ENCODE data around the gene AP3B2. TPM values are rescaled to one million over a fixed set of nuclear protein-coding genes. Genes with fewer than 3 reads are reported as not detected.
A peak's percentile ranks its signal among the peaks of the same experiment; 100 is the strongest.

AP3B2 gene, protein sequence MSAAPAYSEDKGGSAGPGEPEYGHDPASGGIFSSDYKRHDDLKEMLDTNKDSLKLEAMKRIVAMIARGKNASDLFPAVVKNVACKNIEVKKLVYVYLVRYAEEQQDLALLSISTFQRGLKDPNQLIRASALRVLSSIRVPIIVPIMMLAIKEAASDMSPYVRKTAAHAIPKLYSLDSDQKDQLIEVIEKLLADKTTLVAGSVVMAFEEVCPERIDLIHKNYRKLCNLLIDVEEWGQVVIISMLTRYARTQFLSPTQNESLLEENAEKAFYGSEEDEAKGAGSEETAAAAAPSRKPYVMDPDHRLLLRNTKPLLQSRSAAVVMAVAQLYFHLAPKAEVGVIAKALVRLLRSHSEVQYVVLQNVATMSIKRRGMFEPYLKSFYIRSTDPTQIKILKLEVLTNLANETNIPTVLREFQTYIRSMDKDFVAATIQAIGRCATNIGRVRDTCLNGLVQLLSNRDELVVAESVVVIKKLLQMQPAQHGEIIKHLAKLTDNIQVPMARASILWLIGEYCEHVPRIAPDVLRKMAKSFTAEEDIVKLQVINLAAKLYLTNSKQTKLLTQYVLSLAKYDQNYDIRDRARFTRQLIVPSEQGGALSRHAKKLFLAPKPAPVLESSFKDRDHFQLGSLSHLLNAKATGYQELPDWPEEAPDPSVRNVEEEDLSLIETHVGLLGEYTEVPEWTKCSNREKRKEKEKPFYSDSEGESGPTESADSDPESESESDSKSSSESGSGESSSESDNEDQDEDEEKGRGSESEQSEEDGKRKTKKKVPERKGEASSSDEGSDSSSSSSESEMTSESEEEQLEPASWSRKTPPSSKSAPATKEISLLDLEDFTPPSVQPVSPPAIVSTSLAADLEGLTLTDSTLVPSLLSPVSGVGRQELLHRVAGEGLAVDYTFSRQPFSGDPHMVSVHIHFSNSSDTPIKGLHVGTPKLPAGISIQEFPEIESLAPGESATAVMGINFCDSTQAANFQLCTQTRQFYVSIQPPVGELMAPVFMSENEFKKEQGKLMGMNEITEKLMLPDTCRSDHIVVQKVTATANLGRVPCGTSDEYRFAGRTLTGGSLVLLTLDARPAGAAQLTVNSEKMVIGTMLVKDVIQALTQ
- polyA plus RNA-seq = 1 to 10 TPM in 2 of 4 donors, not detected in 2; 2.8 to 6.8 TPM
- long read RNA-seq, donor 1 = 0 reads
- long read RNA-seq, donor 2 = 0 reads
- long read RNA-seq, donor 3, partial matches to known transcripts = 0 of 1 reads
- long read RNA-seq, donor 3, other reads (novel, unspliced or antisense) = 0 of 1 reads
- long read RNA-seq, donor 4 = 0 reads
- long read RNA-seq, donor 5 = 0 reads
- long read RNA-seq, donor 6 = 0 reads
- long read RNA-seq, donor 7 = 0 reads
- long read RNA-seq, donor 8 = 0 reads
- long read RNA-seq, donor 9 = 0 reads
- long read RNA-seq, donor 10 = 0 reads

DNA sequence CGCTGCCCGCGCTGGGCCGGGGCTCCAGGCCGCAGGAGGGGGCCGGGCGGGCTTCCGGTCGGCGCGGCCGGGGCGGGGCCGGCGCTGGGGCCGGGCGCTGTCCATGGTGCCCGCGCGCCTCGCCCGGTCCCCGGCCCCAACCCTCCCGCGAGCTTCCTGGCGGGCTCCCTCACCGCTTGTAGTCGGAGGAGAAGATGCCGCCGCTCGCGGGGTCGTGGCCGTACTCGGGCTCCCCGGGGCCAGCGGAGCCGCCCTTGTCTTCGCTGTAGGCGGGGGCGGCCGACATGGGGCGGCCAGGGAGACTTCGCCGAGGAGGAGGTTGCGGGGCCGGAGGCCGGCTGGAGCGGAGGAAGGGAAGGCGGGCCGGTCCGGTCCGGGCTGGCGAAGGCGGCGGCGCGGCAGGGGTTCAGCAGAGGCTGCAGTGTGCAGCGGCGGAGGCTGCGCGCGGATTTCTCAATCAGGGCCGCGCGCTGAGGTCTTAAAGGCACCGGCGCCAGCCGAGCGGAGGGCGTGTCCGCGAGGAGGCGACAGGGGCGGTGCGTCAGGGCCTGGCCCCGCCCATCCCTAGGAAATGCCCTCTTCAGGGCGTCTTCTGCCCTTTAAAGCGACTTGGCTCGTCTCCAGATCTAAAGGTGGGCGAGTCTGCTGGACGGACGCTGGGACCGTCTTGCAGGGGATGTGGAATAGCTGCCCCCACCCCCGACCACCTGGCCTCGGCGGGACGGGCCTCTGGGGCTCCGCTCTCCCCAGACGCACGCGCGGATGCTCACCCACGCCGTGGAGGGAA, at the start of gene AP3B2:
Gene AP3B2 (minus strand): TSS at position 455 of the 787 bp plus-strand sequence. CDS start 169 bp downstream, at position 286.
- Histone ChIP-seq H3K36me3 (ENCODE audit: control insufficient read depth in 3 of 3, insufficient read depth in 2 of 3, low read depth in 1 of 3, low read length in 3 of 3) (no peaks in the 10 kb centered on the region), H3K9me3 (ENCODE audit: control insufficient read depth in 2 of 2, insufficient read depth in 1 of 2, low read depth in 1 of 2, low read length in 1 of 2) (no peaks in the 10 kb centered on the region), H3K4me1 (ENCODE audit: control insufficient read depth in 3 of 3, insufficient read depth in 2 of 3, low read depth in 1 of 3, low read length in 2 of 3) (peaks cover 0 to 7% (median 0%) of the 10 kb centered on the region in 3 donors), H3K4me3 (ENCODE audit: low read depth in 1 of 3, low read length in 3 of 3) (peak within 1 kb of the TSS; percentile 46 to 61 (median 51)), H3K27ac (ENCODE audit: low read depth in 1 of 3, low read length in 2 of 3) (no peak within 1 kb of the TSS), H3K27me3 (ENCODE audit: control insufficient read depth in 3 of 3, insufficient read depth in 3 of 3, low read length in 3 of 3) (peaks cover 0 to 4% (median 2%) of the 10 kb centered on the region in 3 donors)
- DNase-seq = peak; percentile 65 to 86
- 0 to 1% (median 1%) methylated on average over 75 to 95 of the region's 95 CpGs for WGBS, 3 donors
- no peak for FAIRE-seq

DNA sequence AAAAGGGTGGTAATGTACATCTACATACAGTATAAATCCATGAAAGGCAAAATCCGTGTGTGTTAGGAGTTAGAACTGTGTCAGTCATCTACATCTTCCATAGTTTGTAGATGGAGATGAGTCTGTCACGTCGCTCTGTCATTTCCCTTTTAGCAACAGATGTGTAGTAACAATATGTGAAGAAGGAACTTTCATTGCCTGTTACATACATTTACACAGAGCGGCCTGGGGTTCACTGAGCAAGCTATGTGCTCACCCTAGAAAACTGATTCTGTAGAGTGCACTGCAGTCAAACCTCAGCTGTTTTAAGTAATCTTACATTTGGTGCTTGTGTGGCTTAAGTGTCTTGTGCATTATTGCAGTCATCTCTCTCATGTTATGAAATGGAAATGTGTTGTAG, 41.6 kb upstream of the AP3B2 start:
- WGBS, 3 donors = 23 to 35% (median 24%) methylated on average over 4 of the region's 4 CpGs
- peaks cover 0 to 6% (median 4%) of the 10 kb centered on the region in 3 donors for H3K36me3 ChIP-seq (ENCODE audit: control insufficient read depth in 3 of 3, insufficient read depth in 2 of 3, low read depth in 1 of 3, low read length in 3 of 3)
- no peaks in the 10 kb centered on the region for H3K9me3 ChIP-seq (ENCODE audit: control insufficient read depth in 2 of 2, insufficient read depth in 1 of 2, low read depth in 1 of 2, low read length in 1 of 2)
- H3K27ac ChIP-seq (ENCODE audit: low read depth in 1 of 3, low read length in 2 of 3) = peak overlapping the region in 1 of 3 donors; percentile 66
- peak overlapping the region; percentile 58 to 92 (median 71) for H3K4me3 ChIP-seq (ENCODE audit: low read depth in 1 of 3, low read length in 3 of 3)
- FAIRE-seq (no peak), DNase-seq (no peak)
- no peaks in the 10 kb centered on the region for H3K27me3 ChIP-seq (ENCODE audit: control insufficient read depth in 3 of 3, insufficient read depth in 3 of 3, low read length in 3 of 3)
- peaks cover 4 to 13% (median 10%) of the 10 kb centered on the region in 3 donors for H3K4me1 ChIP-seq (ENCODE audit: control insufficient read depth in 3 of 3, insufficient read depth in 2 of 3, low read depth in 1 of 3, low read length in 2 of 3)

DNA sequence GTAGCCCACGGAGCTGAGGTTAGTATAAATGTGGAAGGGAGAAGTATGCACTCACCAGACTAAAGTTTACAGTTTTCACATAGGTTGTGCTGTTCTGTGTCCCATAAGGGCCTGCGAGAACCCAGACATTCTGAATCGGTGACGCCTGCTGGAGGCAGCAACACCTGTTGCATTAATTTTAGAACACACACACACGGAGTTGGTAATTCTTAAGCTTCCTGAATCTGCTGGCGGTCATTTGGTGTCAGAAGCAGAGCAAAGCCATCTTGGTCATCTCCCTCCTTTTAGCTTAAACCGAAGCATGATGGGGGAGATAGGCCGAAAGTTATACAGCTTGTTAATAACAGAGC, 41.1 kb upstream of the AP3B2 start:
- WGBS, 3 donors = 0 to 2% (median 1%) methylated on average over 8 of the region's 8 CpGs
- H3K27ac ChIP-seq (ENCODE audit: low read depth in 1 of 3, low read length in 2 of 3) = peak overlapping the region; percentile 27 to 66 (median 65)
- no peaks in the 10 kb centered on the region for H3K9me3 ChIP-seq (ENCODE audit: control insufficient read depth in 2 of 2, insufficient read depth in 1 of 2, low read depth in 1 of 2, low read length in 1 of 2)
- peak overlapping the region; percentile 58 to 92 (median 71) for H3K4me3 ChIP-seq (ENCODE audit: low read depth in 1 of 3, low read length in 3 of 3)
- FAIRE-seq (no peak), DNase-seq (peak in 1 of 2 donors; percentile 30)
- peaks cover 0 to 6% (median under 1%) of the 10 kb centered on the region in 3 donors for H3K36me3 ChIP-seq (ENCODE audit: control insufficient read depth in 3 of 3, insufficient read depth in 2 of 3, low read depth in 1 of 3, low read length in 3 of 3)
- H3K27me3 ChIP-seq (ENCODE audit: control insufficient read depth in 3 of 3, insufficient read depth in 3 of 3, low read length in 3 of 3) = no peaks in the 10 kb centered on the region
- H3K4me1 ChIP-seq (ENCODE audit: control insufficient read depth in 3 of 3, insufficient read depth in 2 of 3, low read depth in 1 of 3, low read length in 2 of 3) = peaks cover 4 to 13% (median 10%) of the 10 kb centered on the region in 3 donors

DNA sequence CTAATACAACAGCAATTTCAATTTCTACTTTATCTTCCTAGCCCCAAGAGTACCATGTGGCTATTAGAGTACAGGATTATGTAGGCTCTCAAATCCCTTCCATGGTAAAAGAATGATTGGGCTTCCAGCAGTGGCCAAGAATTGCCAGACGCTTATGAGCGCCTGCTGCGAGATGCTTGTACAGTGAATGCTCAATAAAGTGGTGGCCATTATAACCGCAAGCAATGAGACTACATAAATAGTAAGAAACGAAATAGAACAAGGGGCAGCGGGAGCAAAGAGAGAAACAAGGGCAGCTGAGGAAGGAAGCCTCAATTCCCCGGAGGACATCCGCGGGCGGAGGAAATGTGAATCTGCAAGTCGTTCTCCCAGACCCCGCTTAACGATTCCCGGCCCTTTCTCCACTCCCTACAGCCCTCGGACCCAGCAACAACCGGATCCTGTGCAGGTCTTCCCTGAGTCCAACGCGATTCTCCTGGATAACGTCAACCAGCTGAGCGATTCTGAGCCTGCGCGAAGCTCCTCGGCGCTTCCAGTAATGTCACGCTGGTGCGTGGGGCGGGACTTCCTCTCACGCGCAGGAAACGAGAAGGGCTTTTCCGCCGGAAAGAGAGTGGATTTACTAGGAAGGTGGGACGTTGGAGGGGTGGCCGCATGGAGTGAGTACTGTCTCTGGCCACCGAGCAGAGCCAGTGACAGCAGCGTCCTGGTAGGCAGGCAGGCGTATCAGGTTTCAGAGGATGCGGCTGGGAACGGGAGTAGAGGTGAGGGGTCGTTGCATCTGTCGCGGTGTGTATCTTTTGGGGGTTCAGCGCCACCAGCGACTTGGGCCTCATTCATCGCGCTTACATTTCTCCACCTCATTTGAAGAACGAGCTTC, 40.5 kb upstream of the AP3B2 start:
- H3K4me3 ChIP-seq (ENCODE audit: low read depth in 1 of 3, low read length in 3 of 3) = peak overlapping the region; percentile 58 to 92 (median 71)
- WGBS, 3 donors = 0 to 1% (median 0%) methylated on average over 47 of the region's 47 CpGs
- FAIRE-seq (no peak), DNase-seq (peak; percentile 94 to 97)
- H3K27ac ChIP-seq (ENCODE audit: low read depth in 1 of 3, low read length in 2 of 3) = peak overlapping the region; percentile 79 to 95 (median 92)
- H3K36me3 ChIP-seq (ENCODE audit: control insufficient read depth in 3 of 3, insufficient read depth in 2 of 3, low read depth in 1 of 3, low read length in 3 of 3) = peaks cover 0 to 6% (median 0%) of the 10 kb centered on the region in 3 donors
- no peaks in the 10 kb centered on the region for H3K9me3 ChIP-seq (ENCODE audit: control insufficient read depth in 2 of 2, insufficient read depth in 1 of 2, low read depth in 1 of 2, low read length in 1 of 2)
- H3K27me3 ChIP-seq (ENCODE audit: control insufficient read depth in 3 of 3, insufficient read depth in 3 of 3, low read length in 3 of 3) = no peaks in the 10 kb centered on the region
- H3K4me1 ChIP-seq (ENCODE audit: control insufficient read depth in 3 of 3, insufficient read depth in 2 of 3, low read depth in 1 of 3, low read length in 2 of 3) = peaks cover 4 to 13% (median 10%) of the 10 kb centered on the region in 3 donors

DNA sequence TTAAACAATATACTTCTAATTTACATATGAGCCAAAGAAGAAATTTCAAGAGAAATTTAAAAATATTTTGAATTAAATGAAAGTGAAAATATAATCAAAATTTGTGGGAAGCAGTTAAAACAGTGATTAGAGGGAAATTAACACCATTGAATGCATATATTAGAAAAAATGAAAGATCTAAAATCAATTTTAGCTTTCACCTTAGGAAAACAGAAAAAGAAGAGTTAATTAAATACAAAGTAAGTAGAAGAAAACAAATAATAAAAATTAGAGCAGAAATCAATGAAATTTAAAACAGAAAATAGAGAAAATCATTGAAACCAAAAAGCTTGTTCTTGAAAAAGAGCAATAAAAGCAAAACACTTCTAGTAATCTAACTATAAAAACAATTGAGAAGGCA, 38.6 kb upstream of the AP3B2 start:
- H3K27ac ChIP-seq (ENCODE audit: low read depth in 1 of 3, low read length in 2 of 3) = no peak overlapping the region
- H3K27me3 ChIP-seq (ENCODE audit: control insufficient read depth in 3 of 3, insufficient read depth in 3 of 3, low read length in 3 of 3) = no peaks in the 10 kb centered on the region
- peaks cover 4 to 13% (median 10%) of the 10 kb centered on the region in 3 donors for H3K4me1 ChIP-seq (ENCODE audit: control insufficient read depth in 3 of 3, insufficient read depth in 2 of 3, low read depth in 1 of 3, low read length in 2 of 3)
- no peak overlapping the region for H3K4me3 ChIP-seq (ENCODE audit: low read depth in 1 of 3, low read length in 3 of 3)
- DNase-seq (no peak), FAIRE-seq (no peak)
- peaks cover 0 to 6% (median 0%) of the 10 kb centered on the region in 3 donors for H3K36me3 ChIP-seq (ENCODE audit: control insufficient read depth in 3 of 3, insufficient read depth in 2 of 3, low read depth in 1 of 3, low read length in 3 of 3)
- no peaks in the 10 kb centered on the region for H3K9me3 ChIP-seq (ENCODE audit: control insufficient read depth in 2 of 2, insufficient read depth in 1 of 2, low read depth in 1 of 2, low read length in 1 of 2)

DNA sequence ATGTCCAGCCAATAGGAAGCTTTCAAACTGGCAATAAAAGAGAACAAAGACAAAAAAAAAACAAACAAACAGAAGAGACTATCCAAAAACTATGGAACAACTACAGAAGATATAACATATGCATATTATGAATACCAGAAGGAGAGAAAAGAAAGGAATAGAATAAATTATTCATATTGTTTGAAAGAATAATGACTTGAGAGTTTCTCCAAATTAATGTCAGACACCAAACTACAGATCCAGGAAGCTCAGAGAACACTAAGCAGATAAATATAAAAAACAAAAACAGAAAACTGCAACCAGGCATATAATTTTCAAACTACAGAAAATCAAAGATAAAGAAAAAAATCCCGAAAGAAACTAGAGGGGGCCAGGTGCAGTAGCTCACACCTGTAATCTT, 34.1 kb upstream of the AP3B2 start:
- no peak for FAIRE-seq
- Histone ChIP-seq H3K4me1 (ENCODE audit: control insufficient read depth in 3 of 3, insufficient read depth in 2 of 3, low read depth in 1 of 3, low read length in 2 of 3) (no peaks in the 10 kb centered on the region), H3K9me3 (ENCODE audit: control insufficient read depth in 2 of 2, insufficient read depth in 1 of 2, low read depth in 1 of 2, low read length in 1 of 2) (no peaks in the 10 kb centered on the region), H3K27ac (ENCODE audit: low read depth in 1 of 3, low read length in 2 of 3) (no peak overlapping the region), H3K4me3 (ENCODE audit: low read depth in 1 of 3, low read length in 3 of 3) (no peak overlapping the region), H3K36me3 (ENCODE audit: control insufficient read depth in 3 of 3, insufficient read depth in 2 of 3, low read depth in 1 of 3, low read length in 3 of 3) (no peaks in the 10 kb centered on the region), H3K27me3 (ENCODE audit: control insufficient read depth in 3 of 3, insufficient read depth in 3 of 3, low read length in 3 of 3) (no peaks in the 10 kb centered on the region)
- 83 to 94% (median 91%) methylated on average over 1 of the region's 1 CpG for WGBS, 3 donors
- no peak for DNase-seq

DNA sequence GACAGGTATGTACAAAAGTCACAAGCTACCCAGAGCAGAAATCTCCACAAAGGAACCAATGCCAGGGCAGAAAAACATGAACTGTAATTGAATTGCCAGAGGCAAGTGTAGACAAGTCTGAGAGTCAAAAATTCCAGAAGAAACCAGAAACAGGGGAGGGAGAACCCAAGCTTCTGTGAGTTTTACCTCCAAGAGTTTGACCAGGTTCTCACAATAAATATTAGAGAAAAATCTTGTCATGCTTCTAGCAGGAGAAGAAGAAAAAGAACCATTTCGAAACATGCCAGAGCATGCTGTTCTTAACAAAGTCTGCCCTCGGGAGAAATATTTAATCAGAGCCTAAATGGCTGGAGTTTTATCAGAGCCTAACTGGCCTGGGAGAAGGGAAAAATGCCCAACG, 32.5 kb upstream of the AP3B2 start:
- no peak overlapping the region for H3K4me3 ChIP-seq (ENCODE audit: low read depth in 1 of 3, low read length in 3 of 3)
- FAIRE-seq = no peak
- WGBS, 3 donors = 85 to 92% (median 91%) methylated on average over 3 of the region's 3 CpGs

More for the DNA sequence above, 32.5 kb upstream of the AP3B2 start:
- Histone ChIP-seq H3K27ac (ENCODE audit: low read depth in 1 of 3, low read length in 2 of 3) (no peak overlapping the region), H3K27me3 (ENCODE audit: control insufficient read depth in 3 of 3, insufficient read depth in 3 of 3, low read length in 3 of 3) (no peaks in the 10 kb centered on the region), H3K4me1 (ENCODE audit: control insufficient read depth in 3 of 3, insufficient read depth in 2 of 3, low read depth in 1 of 3, low read length in 2 of 3) (no peaks in the 10 kb centered on the region), H3K36me3 (ENCODE audit: control insufficient read depth in 3 of 3, insufficient read depth in 2 of 3, low read depth in 1 of 3, low read length in 3 of 3) (no peaks in the 10 kb centered on the region), H3K9me3 (ENCODE audit: control insufficient read depth in 2 of 2, insufficient read depth in 1 of 2, low read depth in 1 of 2, low read length in 1 of 2) (no peaks in the 10 kb centered on the region)
- no peak for DNase-seq
